WTC11 (cell line): ENCODE results near the gene DHX58. TPM values are rescaled to one million over a fixed set of nuclear protein-coding genes. Genes with fewer than 3 reads are reported as not detected.

Experiments
- ATAC-seq: fragments of 200-7000 bp; cut with Tn5 transposase; 2 replicates; pipeline ENCODE4 v1.10.0; 2021; ENCODE audit warnings: mild to moderate bottlenecking, moderate library complexity
- CTCF ChIA-PET: fragments of 300-600 bp; sonication (Branson Sonifier 250); formaldehyde crosslinking; loops from one replicate; lab custom pipeline; 2021; ENCODE audit warnings: antibody characterized with exemption; lab: Charles Lee
- POLR2A ChIA-PET: fragments of 350-600 bp; sonication (Branson Sonifier 250); formaldehyde crosslinking; loops from one replicate; lab custom pipeline; 2021; ENCODE audit warnings: antibody characterized with exemption; lab: Charles Lee
- DNase-seq: peaks from one replicate; pipeline ENCODE4 v3.0.0; 2021; ENCODE audit warnings: low spot score
- H3K27ac Mint-ChIP-seq: 2 replicates; pipeline ENCODE4 v1.8.0; 2021; ENCODE audit warnings: mixed read lengths
- H3K27me3 Mint-ChIP-seq: 2 replicates; pipeline ENCODE4 v1.8.0; 2021; ENCODE audit warnings: low read depth, mild to moderate bottlenecking, moderate library complexity, mixed read lengths
- H3K36me3 Mint-ChIP-seq: 2 replicates; pipeline ENCODE4 v1.8.0; 2021; ENCODE audit warnings: mixed read lengths
- H3K4me1 Mint-ChIP-seq: 2 replicates; pipeline ENCODE4 v1.8.0; 2022; ENCODE audit warnings: mixed read lengths
- H3K4me3 Mint-ChIP-seq: 2 replicates; pipeline ENCODE4 v1.8.0; 2021; ENCODE audit warnings: mild to moderate bottlenecking, moderate library complexity, mixed read lengths
- H3K9me3 Mint-ChIP-seq: 2 replicates; pipeline ENCODE4 v1.8.0; 2021; ENCODE audit warnings: mixed read lengths
- AR ChIP-seq: fragments of 250-450 bp; sonication (Bioruptor Pico); IDR thresholded peaks from 2 replicates; pipeline ENCODE4 v1.9.0; 2021; ENCODE audit warnings: mild to moderate bottlenecking
- ATF2 ChIP-seq: sonication (generic); formaldehyde crosslinking; IDR thresholded peaks from 2 replicates; pipeline ENCODE4 v1.8.1; 2022; ENCODE audit warnings: low read depth, missing genetic modification reagents, borderline replicate concordance
- CREM ChIP-seq: sonication (generic); formaldehyde crosslinking; IDR thresholded peaks from 2 replicates; pipeline ENCODE4 v1.8.1; 2022; ENCODE audit warnings: mild to moderate bottlenecking, missing genetic modification reagents, moderate library complexity
- CTCF ChIP-seq: fragments of 200-600 bp; IDR thresholded peaks from 2 replicates; pipeline ENCODE4 v1.8.0; 2022; ENCODE audit warnings: antibody characterized with exemption
- E2F5 ChIP-seq: sonication (generic); formaldehyde crosslinking; IDR thresholded peaks from 2 replicates; pipeline ENCODE4 v1.8.1; 2022; ENCODE audit warnings: mild to moderate bottlenecking, moderate library complexity, missing genetic modification reagents
- ESRRA ChIP-seq: sonication (generic); formaldehyde crosslinking; IDR thresholded peaks from 2 replicates; pipeline ENCODE4 v1.8.1; 2022; ENCODE audit warnings: mild to moderate bottlenecking, missing genetic modification reagents, borderline replicate concordance
- FOXP1 ChIP-seq: sonication (generic); formaldehyde crosslinking; IDR thresholded peaks from 2 replicates; pipeline ENCODE4 v1.8.0; 2022; ENCODE audit warnings: missing genetic modification reagents, mild to moderate bottlenecking, moderate library complexity, borderline replicate concordance
- GABPB1 ChIP-seq: sonication (generic); formaldehyde crosslinking; IDR thresholded peaks from 2 replicates; pipeline ENCODE4 v1.8.1; 2023; ENCODE audit warnings: mild to moderate bottlenecking, missing genetic modification reagents
- JUN ChIP-seq: sonication (generic); formaldehyde crosslinking; IDR thresholded peaks from 2 replicates; pipeline ENCODE4 v1.8.0; 2023; ENCODE audit warnings: mild to moderate bottlenecking, missing genetic modification reagents
- MYBL2 ChIP-seq: sonication (generic); formaldehyde crosslinking; IDR thresholded peaks from 2 replicates; pipeline ENCODE4 v1.8.1; 2023; ENCODE audit warnings: mild to moderate bottlenecking, moderate library complexity, missing genetic modification reagents
- OVOL2 ChIP-seq: fragments of 250-450 bp; sonication (Bioruptor Pico); IDR thresholded peaks from 2 replicates; pipeline ENCODE4 v1.9.0; 2021; ENCODE audit warnings: mild to moderate bottlenecking, borderline replicate concordance
- RORB ChIP-seq: fragments of 250-450 bp; sonication (Bioruptor Pico); IDR thresholded peaks from 2 replicates; pipeline ENCODE4 v1.9.0; 2021; ENCODE audit warnings: mild to moderate bottlenecking
- USF1 ChIP-seq: sonication (generic); formaldehyde crosslinking; IDR thresholded peaks from 2 replicates; pipeline ENCODE4 v1.8.0; 2022; ENCODE audit warnings: mild to moderate bottlenecking, missing genetic modification reagents
- USF2 ChIP-seq: sonication (generic); formaldehyde crosslinking; IDR thresholded peaks from 2 replicates; pipeline ENCODE4 v1.8.1; 2023; ENCODE audit warnings: mild to moderate bottlenecking, missing genetic modification reagents, moderate library complexity
- ZNF263 ChIP-seq: sonication (generic); formaldehyde crosslinking; IDR thresholded peaks from 2 replicates; pipeline ENCODE4 v1.8.1; 2022; ENCODE audit warnings: low read depth, mild to moderate bottlenecking, moderate library complexity, missing genetic modification reagents
- ZNF512 ChIP-seq: sonication (generic); formaldehyde crosslinking; IDR thresholded peaks from 2 replicates; pipeline ENCODE4 v1.8.1; 2022; ENCODE audit warnings: missing genetic modification reagents, borderline replicate concordance
- total RNA-seq: library from RNA; stranded (reverse); gene quantifications from 3 replicates; pipeline ENCODE4 v1.2.3, GENCODE V29; 2021

The DHX58 gene
- total RNA-seq, 1 experiment from 2014 or later: 6.3 TPM

- Mint-ChIP-seq H3K4me1 (peaks cover 15% of the 10 kb centered on the region), H3K27me3 (no peaks in the 10 kb centered on the region), H3K27ac (no peak overlapping the region), H3K4me3 (no peak overlapping the region), H3K36me3 (no peaks in the 10 kb centered on the region), H3K9me3 (no peaks in the 10 kb centered on the region)
- ChIA-PET POLR2A (no interaction called here), CTCF (interaction anchor here (0.5 to 2.1 kb wide), 6 partner anchors 10 to 33 kb away, joined by 3 to 11 read pairs (median 4); partner anchors contain the start of genes KAT2A and ZNF385C)
- no peak for DNase-seq
- TF ChIP-seq E2F5 (CRISPR knock-in tag) (no peak), FOXP1 (no peak), GABPB1 (CRISPR knock-in tag) (peak; percentile 29; the same call in 1 of the 2 replicates), RORB (CRISPR knock-in tag) (no peak), CTCF (no peak)
- ATAC-seq: peak; percentile 30
Measured at GRCh38 chr17:42087736-42088705, 24.5 kb downstream of the DHX58 start.

- ChIA-PET CTCF (interaction anchor here (0.5 to 2.1 kb wide), 2 partner anchors 14 to 18 kb away, joined by 4 to 5 read pairs; no protein-coding TSS in a partner anchor), POLR2A (no interaction called here)
- H3K9me3 Mint-ChIP-seq: no peaks in the 10 kb centered on the region
- DNase-seq: no peak
- H3K36me3 Mint-ChIP-seq: no peaks in the 10 kb centered on the region
- H3K4me3 Mint-ChIP-seq: no peak overlapping the region
- TF ChIP-seq ESRRA (CRISPR knock-in tag) (no peak), AR (CRISPR knock-in tag) (no peak), USF1 (CRISPR knock-in tag) (no peak), OVOL2 (CRISPR knock-in tag) (no peak), CREM (no peak), MYBL2 (no peak), ZNF263 (CRISPR knock-in tag) (no peak)
- H3K4me1 Mint-ChIP-seq: peaks cover 10% of the 10 kb centered on the region
- ATAC-seq: no peak
- H3K27ac Mint-ChIP-seq: peak overlapping the region; percentile 32; the same call in 1 of the 2 replicates
- no peaks in the 10 kb centered on the region for H3K27me3 Mint-ChIP-seq
Measured at GRCh38 chr17:42087042-42087701, 25.3 kb downstream of the DHX58 start.

- H3K36me3 Mint-ChIP-seq: no peaks in the 10 kb centered on the region
- H3K27me3 Mint-ChIP-seq: no peaks in the 10 kb centered on the region
- DNase-seq (no peak), ATAC-seq (no peak)
- CTCF ChIA-PET: interaction anchor here (0.8 kb wide), 1 partner anchor 19 kb away, joined by 4 read pairs; no protein-coding TSS in a partner anchor
- H3K4me3 Mint-ChIP-seq: no peak overlapping the region
- peaks cover 3% of the 10 kb centered on the region; the same call in 1 of the 2 replicates for H3K4me1 Mint-ChIP-seq
- POLR2A ChIA-PET: interaction anchor here (0.5 kb wide), 1 partner anchor 163 kb away, joined by 4 read pairs; the partner anchor contains the start of gene ACLY
- H3K9me3 Mint-ChIP-seq: no peaks in the 10 kb centered on the region
- H3K27ac Mint-ChIP-seq: no peak overlapping the region
- no peak for TF ChIP-seq USF2 (CRISPR knock-in tag)
- no peak for TF ChIP-seq ATF2
- TF ChIP-seq JUN (CRISPR knock-in tag): no peak
- no peak for TF ChIP-seq ZNF512 (CRISPR knock-in tag)
Measured at GRCh38 chr17:42081516-42082129, 30.9 kb downstream of the DHX58 start.
